SK-N-SH treated with all-trans-retinoic acid at 6 μM for 48 hours (cell line): ENCODE measurements around the gene FKBP6.

Source experiments
- ATAC-seq: fragments of 200-7000 bp; cut with Tn5 transposase; 3 replicates; pipeline ENCODE4 v1.9.1; 2020; ENCODE audit warnings: mild to moderate bottlenecking, moderate library complexity
- CSDC2 ChIP-seq: fragments of 250-450 bp; sonication (Bioruptor Pico); IDR thresholded peaks from 2 replicates; pipeline ENCODE4 v1.5.0; 2020; ENCODE audit warnings: mild to moderate bottlenecking, moderate library complexity
- TSHZ2 ChIP-seq: fragments of 250-450 bp; sonication (Bioruptor Pico); IDR thresholded peaks from 2 replicates; pipeline ENCODE4 v1.5.0; 2020; ENCODE audit warnings: mild to moderate bottlenecking, moderate library complexity
- ZNF565 ChIP-seq: fragments of 450-650 bp; formaldehyde crosslinking; conservative IDR thresholded peaks from 2 replicates; pipeline ENCODE4 v1.5.0; 2020; ENCODE audit warnings: low read depth, mild to moderate bottlenecking, moderate library complexity
- ZNF70 ChIP-seq: fragments of 450-650 bp; formaldehyde crosslinking; IDR thresholded peaks from 2 replicates; pipeline ENCODE4 v1.5.0; 2020; ENCODE audit warnings: mild to moderate bottlenecking, moderate library complexity

FKBP6 gene

GRCh38 chr7:73395538-73396503, 67.9 kb downstream of the FKBP6 start (continued):
- TF ChIP-seq TSHZ2 = no peak

- ATAC-seq = no peak
Measured at GRCh38 chr7:73397521-73398281, 69.7 kb downstream of the FKBP6 start.

GRCh38 chr7:73399185-73400050, 71.5 kb downstream of the FKBP6 start:
- ATAC-seq = peak; percentile 92
- TF ChIP-seq CSDC2 = peak; percentile 28; the same call in 1 of the 2 replicates

More at GRCh38 chr7:73397521-73398281, 69.7 kb downstream of the FKBP6 start:
- TF ChIP-seq ZNF565 (CRISPR knock-in tag) = no peak
- TF ChIP-seq ZNF70 (CRISPR knock-in tag) = no peak
- TF ChIP-seq, all 23 proteins: peak for 0

- ATAC-seq = peak; percentile 13; the same call in 1 of the 3 replicates
Measured at GRCh38 chr7:73404860-73405259, 76.9 kb downstream of the FKBP6 start.
